Sigmoid colon (tissue), 4 donors: Measurements from ENCODE around the gene FGFRL1.

Experiments used
- EP300 ChIP-seq, 4 donors: sonication (generic); formaldehyde crosslinking; IDR thresholded peaks; one replicate each; pipeline ENCODE4 v1.6.1; 2017; ENCODE audit warnings: antibody characterized with exemption in 4 of 4
- POLR2A ChIP-seq, 2 donors: fragments of 450-650 bp; IDR thresholded peaks; one replicate each; pipeline ENCODE4 v1.6.1; 2016; ENCODE audit warnings: antibody characterized with exemption in 2 of 2, mild to moderate bottlenecking in 2 of 2, moderate library complexity in 2 of 2
- POLR2AphosphoS5 ChIP-seq, 4 donors: sonication (generic); formaldehyde crosslinking; IDR thresholded peaks; one replicate each; pipeline ENCODE4 v1.6.1; 2017; ENCODE audit warnings: antibody characterized with exemption in 4 of 4
- TF ChIP-seq, protein P1 (sequence below), 4 experiments: fragments of 450-650 bp in 3 of 4; fragments of 200-600 bp in 1 of 4; IDR thresholded peaks; one replicate each; pipeline ENCODE4 v1.5.1; 2016 to 2019; ENCODE audit warnings: antibody characterized with exemption in 4 of 4, mild to moderate bottlenecking in 3 of 4, moderate library complexity in 2 of 4

DNA sequence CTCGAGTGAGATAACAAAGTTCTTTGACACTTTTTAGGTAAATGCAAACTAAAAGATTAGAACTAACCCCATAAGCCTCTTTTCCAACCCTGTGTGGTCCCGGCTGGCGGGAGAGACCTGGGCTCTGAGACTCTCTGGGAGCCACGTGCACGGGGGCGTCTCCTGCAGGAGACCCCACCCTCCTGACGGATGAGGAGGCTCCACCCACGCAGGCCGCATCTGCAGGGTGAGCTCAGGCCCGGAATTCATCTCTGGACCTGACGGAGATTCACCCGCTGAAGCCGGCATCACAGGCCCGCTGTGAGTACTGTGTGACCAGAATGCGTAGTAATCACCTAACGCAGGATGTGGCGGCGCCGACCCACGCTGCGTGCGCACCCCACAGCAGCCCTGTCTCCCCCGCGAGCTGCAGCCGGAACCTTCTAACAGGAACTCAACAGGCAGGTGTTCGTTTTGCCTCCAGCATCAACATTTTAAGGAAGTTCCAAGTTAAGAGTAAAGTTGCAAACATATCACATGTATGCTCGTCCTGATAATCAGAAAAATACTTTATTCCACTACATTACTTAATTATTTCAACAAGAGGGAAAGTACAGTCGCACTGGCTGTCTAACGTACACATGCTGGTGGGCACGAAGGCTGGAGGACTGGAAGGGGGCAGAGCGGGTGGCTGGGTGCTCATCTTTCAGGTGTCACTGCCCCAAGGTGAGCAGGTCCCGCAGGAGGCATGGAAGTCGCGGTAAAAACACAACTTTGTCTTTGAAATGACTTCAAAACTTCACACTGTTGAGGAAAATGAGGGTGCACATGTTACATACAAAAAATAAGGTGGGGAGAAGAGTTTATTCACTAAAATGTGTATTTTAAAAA lies 44.5 kb downstream of the FGFRL1 start:
- TF ChIP-seq POLR2AphosphoS5 (IDR thresholded peaks at IDR 0.05) (no peak), EP300 (IDR thresholded peaks at IDR 0.05) (no peak), POLR2A (IDR thresholded peaks at IDR 0.05) (no peak)
- TF ChIP-seq, protein P1, sequence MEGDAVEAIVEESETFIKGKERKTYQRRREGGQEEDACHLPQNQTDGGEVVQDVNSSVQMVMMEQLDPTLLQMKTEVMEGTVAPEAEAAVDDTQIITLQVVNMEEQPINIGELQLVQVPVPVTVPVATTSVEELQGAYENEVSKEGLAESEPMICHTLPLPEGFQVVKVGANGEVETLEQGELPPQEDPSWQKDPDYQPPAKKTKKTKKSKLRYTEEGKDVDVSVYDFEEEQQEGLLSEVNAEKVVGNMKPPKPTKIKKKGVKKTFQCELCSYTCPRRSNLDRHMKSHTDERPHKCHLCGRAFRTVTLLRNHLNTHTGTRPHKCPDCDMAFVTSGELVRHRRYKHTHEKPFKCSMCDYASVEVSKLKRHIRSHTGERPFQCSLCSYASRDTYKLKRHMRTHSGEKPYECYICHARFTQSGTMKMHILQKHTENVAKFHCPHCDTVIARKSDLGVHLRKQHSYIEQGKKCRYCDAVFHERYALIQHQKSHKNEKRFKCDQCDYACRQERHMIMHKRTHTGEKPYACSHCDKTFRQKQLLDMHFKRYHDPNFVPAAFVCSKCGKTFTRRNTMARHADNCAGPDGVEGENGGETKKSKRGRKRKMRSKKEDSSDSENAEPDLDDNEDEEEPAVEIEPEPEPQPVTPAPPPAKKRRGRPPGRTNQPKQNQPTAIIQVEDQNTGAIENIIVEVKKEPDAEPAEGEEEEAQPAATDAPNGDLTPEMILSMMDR (IDR thresholded peaks at IDR 0.05): no peak
